ENCODE measurements around the gene PDE8A.

DNA sequence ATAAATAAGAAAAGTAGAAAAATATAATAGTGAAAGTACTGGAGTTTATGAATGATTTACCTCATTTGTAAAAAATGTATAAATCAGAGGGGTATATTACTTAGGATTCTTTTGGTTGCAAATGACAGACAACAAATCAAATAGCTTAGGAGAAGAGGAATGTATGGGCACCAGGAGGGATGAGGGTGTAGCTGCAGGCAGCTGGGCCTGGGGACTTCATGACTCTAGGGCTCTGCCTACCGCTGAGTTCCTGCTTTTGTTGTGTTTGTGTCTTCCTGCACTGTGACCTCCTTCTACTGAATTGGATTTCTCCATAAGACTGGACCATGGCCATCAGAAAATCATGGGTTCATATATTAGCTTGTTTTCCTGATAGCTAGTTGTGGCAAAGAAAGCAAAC, 27.9 kb upstream of the PDE8A start:
- no peak for TF ChIP-seq CTCF (IDR thresholded peaks at IDR 0.05)
- no peak for TF ChIP-seq POLR2A (IDR thresholded peaks at IDR 0.05)

Measured in breast epithelium (tissue), 3 donors.